ENCODE measurements around the gene DLGAP1. TPM values are rescaled to one million over a fixed set of nuclear protein-coding genes. Genes with fewer than 3 reads are reported as not detected.

DLGAP1 gene
- total and polyA plus RNA-seq, 2 of the 8 experiments (the other 6 are each of a cell fraction or from before 2014, with no cell fraction given), result 11.8 to 16.9 TPM

GRCh38 chr18:4384932-4385331, 70.2 kb downstream of the DLGAP1 start:
- Histone ChIP-seq H3K4me2 (ENCODE audit: insufficient read depth in 1 of 2, low read depth in 2 of 2, low read length in 2 of 2) (no peak overlapping the region), H2AK5ac (ENCODE audit: low read depth, low read length) (no peak overlapping the region), H4K5ac (ENCODE audit: insufficient read length, low read depth, low read length) (no peak overlapping the region), H4K91ac (replicated peaks; ENCODE audit: insufficient read length, low read length) (no peak overlapping the region), H2AFZ (ENCODE audit: low read length) (no peak overlapping the region), H4K8ac (ENCODE audit: extremely low read depth, insufficient read depth, low read length) (no peak overlapping the region), H3K79me1 (ENCODE audit: low read depth, low read length) (0 out of 2 replicates have a peak, but pooled peaks cover 4% of the 10 kb centered on the region), H2BK15ac (ENCODE audit: low read length) (no peak overlapping the region), H2BK12ac (ENCODE audit: low read depth, low read length) (no peak overlapping the region), H3K9ac (replicated peaks in 1 of 4; ENCODE audit: extremely low read depth in 1 of 4, low read depth in 3 of 4, low read length in 3 of 4) (no peak overlapping the region), H2BK20ac (ENCODE audit: low read length) (no peak overlapping the region), H3K36me3 (ENCODE audit: control insufficient read depth in 2 of 4, insufficient read depth in 4 of 4, low read length in 3 of 4) (no peaks in the 10 kb centered on the region), H3K4ac (replicated peaks; ENCODE audit: insufficient read length, low read depth, low read length) (no peak overlapping the region), H3K27me3 (replicated peaks in 1 of 4; ENCODE audit: control insufficient read depth in 3 of 4, extremely low read depth in 1 of 4, insufficient read depth in 3 of 4, low read length in 3 of 4) (no peaks in the 10 kb centered on the region), H3K4me3 (ENCODE audit: extremely low read depth in 1 of 4, insufficient read depth in 2 of 4, low read depth in 3 of 4, low read length in 4 of 4) (no peak overlapping the region), H3K9me3 (ENCODE audit: insufficient read depth in 2 of 2, low read depth in 1 of 2, low read length in 1 of 2) (no peaks in the 10 kb centered on the region), H3K27ac (ENCODE audit: low read depth, low read length) (no peak overlapping the region), H2BK5ac (ENCODE audit: low read depth, low read length) (no peak overlapping the region), H3K23me2 (ENCODE audit: low read depth, low read length) (no peaks in the 10 kb centered on the region), H3K23ac (ENCODE audit: insufficient read length) (no peak overlapping the region), H3K14ac (ENCODE audit: insufficient read length) (no peak overlapping the region), H4K20me1 (replicated peaks in 1 of 2; ENCODE audit: control insufficient read depth in 1 of 2, insufficient read depth in 2 of 2, low read length in 2 of 2) (peaks cover 0 to 3% of the 10 kb centered on the region in 2 experiments), H2BK120ac (replicated peaks; ENCODE audit: low read depth, low read length) (no peak overlapping the region), H3K18ac (ENCODE audit: extremely low read depth, low read length) (no peak overlapping the region), H3K56ac (replicated peaks; ENCODE audit: insufficient read length, low read depth, low read length) (no peak overlapping the region), H3K4me1 (replicated peaks in 1 of 4; ENCODE audit: control insufficient read depth in 3 of 4, insufficient read depth in 4 of 4, low read length in 3 of 4) (no peaks in the 10 kb centered on the region), H3K79me2 (ENCODE audit: control insufficient read depth in 1 of 2, insufficient read depth in 2 of 2, low read length in 2 of 2) (peaks cover 0 to 24% of the 10 kb centered on the region in 2 experiments; a peak in 2 of 4 replicates)
- no peak for DNase-seq (ENCODE audit: low read depth in 1 of 2, low spot score in 2 of 2)
- no peak for FAIRE-seq
- 66% methylated on average over 3 of the region's 3 CpGs; no CpG with 5 or more reads in 1 of the 2 experiments for WGBS, 2 experiments (ENCODE audit: extremely low coverage in 1 of 2, insufficient coverage in 1 of 2, insufficient read length in 1 of 2, insufficient replicate concordance in 2 of 2, low coverage in 1 of 2, low lambda C conversion rate in 2 of 2, missing lambda C conversion rate in 1 of 2)
- CTCF ChIA-PET (ENCODE audit: partially characterized antibody), result interaction anchor here (1.2 kb wide), 1 partner anchor 614 kb away, joined by 3 read pairs; no protein-coding TSS in a partner anchor
- POLR2A ChIA-PET (ENCODE audit: partially characterized antibody), result no interaction called here
- no peak for TF ChIP-seq SIX5 (IDR thresholded peaks at IDR 0.05; ENCODE audit: low read depth, low read length)
- TF ChIP-seq CBX8 (IDR thresholded peaks at IDR 0.05; ENCODE audit: borderline replicate concordance, low read depth, low read length), result no peak
- no peak for TF ChIP-seq USF2 (IDR thresholded peaks at IDR 0.05; ENCODE audit: low read length)
- no peak for TF ChIP-seq EP300 (IDR thresholded peaks at IDR 0.05; ENCODE audit: borderline replicate concordance in 1 of 2, low read depth in 2 of 2, low read length in 2 of 2)
- TF ChIP-seq SIRT6 (IDR thresholded peaks at IDR 0.05; ENCODE audit: low read length), result no peak
- TF ChIP-seq HDAC2 (IDR thresholded peaks at IDR 0.05; ENCODE audit: borderline replicate concordance in 1 of 2, low read depth in 2 of 2, low read length in 2 of 2), result no peak
- TF ChIP-seq GABPA (IDR thresholded peaks at IDR 0.05; ENCODE audit: borderline replicate concordance, insufficient read depth, low read length), result no peak
- no peak for TF ChIP-seq RFX5 (IDR thresholded peaks at IDR 0.05; ENCODE audit: borderline replicate concordance, low read depth, low read length)
